Posterior vena cava (tissue), 2 donors: ENCODE measurements around the gene PTGFR. TPM values are rescaled to one million over a fixed set of nuclear protein-coding genes. Genes with fewer than 3 reads are reported as not detected.

Experiments used
- DNase-seq: peaks from one replicate; pipeline ENCODE4 v3.0.0-alpha.2; 2020; ENCODE audit warnings: low spot score
- intact Hi-C, 2 donors: fragments of 100-400 bp; cut with DNase I; formaldehyde crosslinking; loops; one replicate each; pipeline versions ENCODE4 v1.14.1 to v1.14.2; 2022 to 2023
- total RNA-seq, 2 donors: library from RNA; stranded (reverse); fragmentation: NEBNext Ultra II Directional; extraction: Animal tissue kit (Norgen Biotek cat#: 25700); gene quantifications; one replicate each; pipeline ENCODE4 v1.2.1, GENCODE V29; 2021
- donor health status: DM: yes; HTN: yes; CAD: no.
- donor health status: DM: yes; HTN: yes; CAD: no.

PTGFR gene
- total RNA-seq, 2 donors from 2014 or later: 9.5 to 16.1 TPM

DNA sequence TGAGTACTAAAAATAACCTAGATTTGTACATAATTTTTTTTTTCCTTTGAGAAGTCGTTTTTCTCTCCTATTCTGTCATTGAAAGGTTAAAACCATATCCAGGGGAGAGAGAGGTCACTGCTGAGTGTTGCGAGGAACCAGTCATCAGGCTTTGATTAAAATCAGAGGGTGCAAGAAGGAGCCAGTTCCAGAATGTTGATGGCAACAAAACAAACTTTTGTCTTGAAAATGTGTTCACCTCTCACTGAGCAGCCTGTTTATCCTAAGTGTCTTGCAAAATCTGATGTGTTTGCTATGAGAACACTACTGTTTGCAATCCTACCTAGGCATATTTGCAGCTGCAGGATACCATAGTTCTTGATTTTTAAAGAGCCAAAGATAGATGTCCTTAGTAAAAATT lies 25.9 kb downstream of the PTGFR start:
- no peak for DNase-seq
- intact Hi-C loops: no loop called here

DNA sequence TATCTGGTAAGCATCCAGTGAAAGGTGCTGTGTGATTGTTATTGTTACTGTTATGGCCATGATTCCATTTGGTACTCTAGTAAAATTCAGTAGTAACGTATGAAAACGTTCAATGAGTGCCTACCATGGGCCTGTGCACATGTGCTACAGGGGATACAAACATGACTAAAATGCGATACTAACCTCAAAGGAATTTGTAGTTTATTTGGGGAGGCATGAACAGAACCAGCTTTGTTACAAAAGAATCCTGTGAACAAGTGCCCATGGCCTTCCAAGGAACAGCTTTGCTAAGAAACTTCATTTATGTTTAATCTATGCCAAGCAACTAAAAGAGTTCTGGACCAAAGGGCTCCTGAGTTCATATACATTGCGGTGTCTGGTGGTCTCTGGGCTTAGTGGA lies 28.7 kb downstream of the PTGFR start:
- intact Hi-C loops: no loop called here

GRCh38 chr1:78520216-78520615 lies 29.4 kb downstream of the PTGFR start:
- no peak for DNase-seq
- intact Hi-C loops: no loop called here

More for the DNA sequence above, 28.7 kb downstream of the PTGFR start:
- DNase-seq: no peak

DNA sequence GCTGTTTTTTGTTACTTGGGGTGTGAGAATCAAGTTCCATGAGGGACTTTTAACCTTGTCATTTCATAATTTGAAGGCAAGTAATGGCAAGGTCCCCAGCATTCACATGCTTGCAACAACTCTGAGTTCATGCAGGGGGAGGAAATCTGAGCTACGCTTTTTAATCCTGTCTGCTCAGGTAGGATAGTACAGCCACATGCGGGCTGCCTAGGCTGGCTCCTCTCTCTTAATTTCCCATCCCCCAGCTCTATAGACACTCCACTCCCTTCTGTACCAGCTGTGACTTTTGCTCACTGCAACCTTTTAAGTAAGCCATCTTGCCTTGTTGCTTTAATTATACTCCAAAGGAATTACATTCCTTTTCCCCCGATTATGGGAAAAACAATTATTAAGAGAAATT lies 30.1 kb downstream of the PTGFR start:
- no peak for DNase-seq
- intact Hi-C loops: no loop called here

DNA sequence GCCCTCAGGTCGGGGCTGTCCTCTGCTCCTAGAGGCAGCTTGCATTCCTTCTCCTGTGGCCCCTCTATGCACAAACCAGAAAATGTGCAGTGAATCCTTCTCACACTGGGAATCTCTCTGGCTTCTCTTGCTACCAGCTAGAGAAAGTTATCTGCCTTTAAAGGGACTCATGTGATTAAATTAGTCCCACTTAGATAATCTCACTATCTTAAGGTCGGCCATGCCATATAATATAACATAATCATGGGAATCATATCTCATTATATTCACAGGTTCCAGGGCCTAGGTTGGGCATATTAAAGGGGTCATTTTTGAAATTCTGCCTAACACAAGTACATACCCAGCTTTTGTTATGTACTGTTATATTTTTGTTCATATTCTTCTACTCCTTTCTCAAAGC lies 31.4 kb downstream of the PTGFR start:
- intact Hi-C loops: no loop called here
- no peak for DNase-seq

- DNase-seq: no peak
These were observed 35.7 kb downstream of the PTGFR start for GRCh38 chr1:78526496-78526895.

DNA sequence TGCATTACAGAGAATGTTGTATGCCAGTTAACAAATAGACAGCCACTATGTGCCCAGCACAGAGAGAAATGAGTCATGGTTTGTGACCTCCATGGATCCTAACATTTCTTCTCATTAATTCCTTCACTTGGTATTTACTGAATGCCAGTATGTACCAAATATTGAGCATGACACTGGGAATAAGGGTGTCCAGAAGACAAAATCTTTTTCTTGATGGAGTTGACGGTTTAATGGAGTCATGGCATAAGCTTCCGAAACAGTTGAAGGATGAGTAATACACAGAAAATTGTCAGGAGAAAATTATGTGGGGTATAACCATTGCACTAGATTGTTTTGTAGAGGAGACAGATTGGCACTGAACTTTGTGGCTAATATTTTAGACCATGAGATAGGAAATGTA lies 36.9 kb downstream of the PTGFR start:
- no peak for DNase-seq
- intact Hi-C loops: no loop called here

More at GRCh38 chr1:78526496-78526895, 35.7 kb downstream of the PTGFR start:
- intact Hi-C loops: no loop called here

GRCh38 chr1:78533527-78533926 lies 42.8 kb downstream of the PTGFR start:
- intact Hi-C loops: no loop called here
- DNase-seq: no peak

- DNase-seq: no peak
- intact Hi-C loops: no loop called here
These were observed 44.5 kb downstream of the PTGFR start for GRCh38 chr1:78535286-78535685.

DNA sequence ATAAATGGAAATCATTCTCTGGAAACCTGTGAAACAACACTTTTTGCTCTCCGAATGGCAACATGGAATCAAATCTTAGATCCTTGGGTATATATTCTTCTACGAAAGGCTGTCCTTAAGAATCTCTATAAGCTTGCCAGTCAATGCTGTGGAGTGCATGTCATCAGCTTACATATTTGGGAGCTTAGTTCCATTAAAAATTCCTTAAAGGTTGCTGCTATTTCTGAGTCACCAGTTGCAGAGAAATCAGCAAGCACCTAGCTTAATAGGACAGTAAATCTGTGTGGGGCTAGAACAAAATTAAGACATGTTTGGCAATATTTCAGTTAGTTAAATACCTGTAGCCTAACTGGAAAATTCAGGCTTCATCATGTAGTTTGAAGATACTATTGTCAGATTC lies 45.7 kb downstream of the PTGFR start:
- intact Hi-C loops: no loop called here
- no peak for DNase-seq

- intact Hi-C loops: no loop called here
- no peak for DNase-seq
These were observed 49.3 kb downstream of the PTGFR start for GRCh38 chr1:78540048-78540447.

DNA sequence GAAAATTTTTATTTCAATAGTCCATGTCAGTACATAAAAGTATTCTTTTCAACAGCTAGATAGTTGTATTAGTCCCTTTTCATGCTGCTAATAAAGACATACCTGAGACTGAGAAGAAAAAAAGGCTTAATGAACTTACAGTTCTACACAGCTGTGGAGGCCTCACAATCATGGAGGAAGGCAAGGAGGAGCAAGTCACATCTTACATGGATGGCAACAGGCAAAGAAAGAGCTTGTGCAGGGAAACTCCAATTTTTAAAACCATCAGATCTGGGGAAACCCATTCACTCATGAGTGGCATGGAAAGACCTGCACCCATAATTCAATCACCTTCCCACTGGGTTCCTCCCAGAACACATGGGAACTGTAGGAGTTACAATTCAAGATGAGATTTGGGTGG lies 50.7 kb downstream of the PTGFR start:
- intact Hi-C loops: no loop called here
- DNase-seq: no peak

- intact Hi-C loops: no loop called here
- DNase-seq: no peak
These were observed 53.3 kb downstream of the PTGFR start for GRCh38 chr1:78543941-78544643.

DNA sequence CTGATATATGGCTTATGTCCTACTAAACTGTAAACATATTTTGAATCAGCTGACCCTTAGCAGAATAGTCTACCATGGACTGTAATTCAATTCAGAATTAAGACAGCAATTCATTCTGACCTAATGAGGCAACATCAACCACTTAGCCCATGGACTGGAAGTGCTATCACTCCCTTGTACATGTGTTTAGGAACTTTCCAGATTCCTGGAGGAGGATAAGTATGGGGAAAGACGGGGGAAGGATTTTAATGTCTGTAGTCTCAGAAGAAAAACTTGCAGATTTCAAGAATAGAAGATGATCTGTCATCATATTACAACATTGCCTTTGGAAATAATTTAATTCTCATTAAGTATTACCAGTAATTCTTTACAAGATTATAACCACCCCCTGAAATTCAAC lies 56.3 kb downstream of the PTGFR start:
- no peak for DNase-seq
- intact Hi-C loops: no loop called here

DNA sequence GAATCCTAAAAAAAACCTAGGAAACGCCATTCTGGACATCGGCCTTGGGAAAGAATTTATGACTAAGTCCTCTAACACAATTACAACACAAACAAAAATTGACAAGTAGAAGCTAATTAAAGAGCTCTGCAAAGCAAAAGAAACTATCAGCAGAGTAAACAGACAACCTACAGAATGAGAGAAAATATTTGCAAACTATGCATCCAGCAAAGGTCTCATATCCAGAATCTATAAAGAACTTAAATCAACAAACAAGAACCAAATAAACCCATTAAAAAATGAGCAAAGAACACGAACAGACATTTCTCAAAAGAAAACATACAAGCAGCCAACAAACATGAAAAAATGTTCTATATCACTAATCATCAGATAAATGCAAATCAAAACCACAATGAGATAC lies 58.6 kb downstream of the PTGFR start:
- DNase-seq: no peak
- intact Hi-C loops: no loop called here

DNA sequence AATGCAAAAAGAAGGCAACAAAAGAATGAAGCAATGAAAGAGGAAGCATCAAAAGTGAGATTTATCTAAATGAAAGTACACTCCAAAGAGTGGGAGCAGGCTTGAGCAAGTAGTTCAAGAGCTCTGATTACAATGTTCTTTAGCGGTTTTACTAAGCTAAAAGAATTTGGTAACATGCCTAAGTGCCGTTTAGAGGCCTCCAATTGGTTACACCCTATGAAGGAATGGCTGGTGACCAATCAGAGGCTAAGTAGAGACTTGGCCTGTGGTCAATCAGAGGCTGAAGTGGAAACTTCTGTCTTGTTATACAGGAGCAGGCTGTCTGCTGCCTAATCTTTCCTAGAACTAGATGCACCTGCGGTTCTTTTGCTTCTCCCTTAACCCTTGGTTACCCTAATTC lies 59.1 kb downstream of the PTGFR start:
- intact Hi-C loops: no loop called here
- DNase-seq: no peak

DNA sequence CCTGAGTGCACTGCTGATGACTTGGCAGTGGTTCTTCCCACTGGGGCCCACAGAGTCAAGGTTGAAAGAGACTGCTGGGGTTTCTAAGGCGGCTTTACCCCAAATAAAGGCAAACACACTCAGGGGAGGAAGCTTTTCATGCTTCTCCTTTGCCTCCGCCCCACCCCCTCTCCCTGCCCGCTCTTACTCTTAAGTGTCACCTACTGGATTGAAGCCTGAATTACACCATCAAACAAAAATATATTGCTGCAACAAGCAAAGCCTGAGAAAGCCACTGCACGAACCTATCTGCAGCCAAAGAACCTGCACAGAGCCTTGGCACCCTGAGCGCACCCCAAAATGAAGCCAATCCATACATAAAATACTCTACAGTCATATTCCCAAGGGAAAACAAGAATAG lies 63.1 kb downstream of the PTGFR start:
- no peak for DNase-seq
- intact Hi-C loops: no loop called here

DNA sequence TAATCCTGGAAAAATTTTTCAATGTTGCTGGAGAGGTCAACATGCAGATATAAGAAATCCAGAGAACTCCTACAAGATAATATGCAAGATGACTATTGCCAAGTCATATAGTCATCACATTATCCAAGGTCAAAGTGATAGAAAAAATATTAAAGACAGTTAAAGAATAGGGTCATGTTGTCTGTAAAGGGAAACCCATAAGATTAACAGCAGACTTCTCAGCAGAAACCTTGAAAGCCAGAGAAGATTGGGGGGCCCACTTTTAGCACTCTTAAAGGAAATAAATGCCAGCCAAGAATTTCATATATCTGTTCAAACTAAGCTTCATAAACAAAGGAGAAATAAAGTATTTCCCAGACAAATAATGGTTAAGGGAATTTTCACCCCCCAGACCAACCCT lies 64.1 kb downstream of the PTGFR start:
- DNase-seq: no peak
- intact Hi-C loops: no loop called here

- intact Hi-C loops: no loop called here
- no peak for DNase-seq
These were observed 68.9 kb downstream of the PTGFR start for GRCh38 chr1:78559680-78560079.

DNA sequence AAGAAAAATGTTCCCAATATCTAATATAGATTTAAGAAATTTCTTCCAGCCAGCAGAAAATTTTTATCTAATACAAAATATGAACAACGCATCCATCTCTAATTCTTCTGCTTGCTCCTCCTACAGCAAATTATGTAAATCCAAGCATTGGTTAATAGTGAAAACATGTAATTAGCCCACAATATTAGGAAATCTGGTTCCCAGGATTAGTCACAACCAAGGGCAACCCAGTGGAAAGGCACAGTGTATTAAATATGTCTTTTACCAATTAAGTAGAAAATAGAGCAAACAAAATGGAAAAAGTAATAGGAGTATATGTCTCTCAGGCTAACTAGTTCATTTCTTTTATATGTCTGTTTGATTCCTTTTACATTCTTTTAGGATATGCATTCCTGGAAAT lies 70.0 kb downstream of the PTGFR start:
- intact Hi-C loops: no loop called here
- no peak for DNase-seq

DNA sequence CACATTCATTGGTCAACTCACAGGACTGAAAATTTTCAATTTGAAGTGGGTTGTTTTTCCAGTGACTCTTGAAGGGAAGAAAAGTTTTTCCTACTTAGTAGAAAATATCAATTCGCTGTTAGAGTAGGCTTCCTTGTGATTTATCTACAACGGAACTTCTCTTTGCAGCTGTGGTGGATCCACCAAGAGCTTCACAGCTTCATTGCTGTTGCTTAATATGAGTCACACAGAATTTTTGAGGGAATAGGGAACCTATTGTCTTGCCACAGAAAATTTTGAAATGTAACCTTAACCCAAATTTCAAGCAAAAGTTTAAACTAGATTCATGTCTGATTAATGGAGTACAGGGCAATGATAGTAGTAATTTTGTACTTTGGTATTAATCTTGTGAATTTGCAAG lies 71.1 kb downstream of the PTGFR start:
- no peak for DNase-seq
- intact Hi-C loops: no loop called here

DNA sequence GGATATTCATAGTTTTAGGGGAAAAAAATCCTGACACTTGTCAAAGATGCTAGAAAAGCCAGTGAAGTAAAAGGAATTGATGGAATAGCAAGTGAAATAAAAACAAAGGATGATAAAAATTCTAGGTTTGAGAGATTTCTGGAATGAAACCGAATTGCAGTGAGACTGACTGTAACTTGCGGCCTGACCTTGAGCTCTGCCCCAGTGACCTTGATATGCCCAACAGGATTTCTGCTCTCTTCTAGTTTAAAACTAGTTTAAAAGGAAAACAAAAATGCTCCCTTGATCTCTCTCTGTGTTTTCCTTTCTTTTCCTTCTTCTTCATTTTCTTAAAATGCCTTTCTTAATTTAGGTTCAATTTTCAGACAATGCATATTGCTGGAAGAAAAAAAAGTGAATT lies 74.6 kb downstream of the PTGFR start:
- no peak for DNase-seq
- intact Hi-C loops: loop anchor here in 1 of 2 donors (5.0 kb wide), 1 partner anchor 1378 kb away; no protein-coding TSS in a partner anchor
